ENCODE measurements around the gene AKT3. TPM values are rescaled to one million over a fixed set of nuclear protein-coding genes. Genes with fewer than 3 reads are reported as not detected.

Gene AKT3
- polyA plus RNA-seq, 3 donors, result 0.81 to 1.7 (median 1.4) TPM

DNA sequence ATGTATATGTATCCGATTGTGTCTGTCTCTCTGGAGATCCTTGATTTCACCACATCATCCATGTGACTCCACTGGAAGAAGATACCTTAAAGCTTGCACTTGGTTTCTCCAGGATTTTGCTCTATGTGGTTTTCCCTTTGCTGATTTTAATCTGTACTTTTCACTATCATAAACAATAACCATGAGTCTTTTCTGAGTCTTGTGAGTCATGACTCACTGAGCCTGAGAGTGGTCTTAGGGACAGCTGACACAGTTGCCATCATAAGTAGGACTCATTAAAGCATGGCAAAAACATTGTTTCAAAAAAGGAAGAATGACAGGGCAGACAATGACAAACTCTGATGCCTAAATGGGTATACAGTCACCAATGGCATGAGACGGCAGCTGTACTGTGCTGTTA, 226.2 kb downstream of the AKT3 start:
- DNase-seq, result no peak
- Mint-ChIP-seq H3K4me3 (no peak overlapping the region), H3K27me3 (ENCODE audit: low read depth in 3 of 3) (no peaks in the 10 kb centered on the region), H3K9me3 (peaks cover 12 to 26% (median 16%) of the 10 kb centered on the region in 7 donors), H3K4me1 (no peaks in the 10 kb centered on the region), H3K27ac (no peak overlapping the region), H3K36me3 (peaks cover 30 to 42% of the 10 kb centered on the region in 2 donors)
- Histone ChIP-seq H3K79me2 (ENCODE audit: insufficient read depth, low read length) (no peaks in the 10 kb centered on the region), H3K9ac (ENCODE audit: insufficient read depth, low read length, poor library complexity, severe bottlenecking) (no peak overlapping the region), H3K27ac (ENCODE audit: low read depth in 1 of 2, low read length in 2 of 2) (no peak overlapping the region), H4K20me1 (ENCODE audit: insufficient read depth, low read length) (no peaks in the 10 kb centered on the region), H3K27me3 (ENCODE audit: control insufficient read depth in 2 of 2, insufficient read depth in 2 of 2, low read length in 2 of 2) (no peaks in the 10 kb centered on the region), H3K9me3 (replicated peaks in 1 of 2; ENCODE audit: control insufficient read depth in 1 of 2, insufficient read depth in 1 of 2, low read length in 2 of 2) (peaks cover 12 to 16% of the 10 kb centered on the region in 2 donors), H3K4me2 (replicated peaks; ENCODE audit: extremely low read depth, low read length, poor library complexity, severe bottlenecking) (no peak overlapping the region), H3K4me3 (replicated peaks in 1 of 3; ENCODE audit: low read depth in 2 of 3, low read length in 3 of 3) (no peak overlapping the region), H3K36me3 (replicated peaks in 1 of 2; ENCODE audit: control insufficient read depth in 1 of 2, insufficient read depth in 2 of 2, low read length in 2 of 2) (peaks cover 0 to 53% of the 10 kb centered on the region in 2 donors), H2AFZ (ENCODE audit: insufficient read depth, low read depth, low read length, poor library complexity, severe bottlenecking) (no peak overlapping the region), H3K4me1 (ENCODE audit: control insufficient read depth in 1 of 2, insufficient read depth in 2 of 2, low read length in 2 of 2) (no peaks in the 10 kb centered on the region)
- no CpG with 5 or more reads among the region's 2 CpGs for WGBS (ENCODE audit: insufficient coverage)
- intact Hi-C loops (cut with micrococcal nuclease), result no loop called here
- no peak for TF ChIP-seq CTCF (IDR thresholded peaks at IDR 0.05)

- Histone ChIP-seq H3K4me2 (replicated peaks; ENCODE audit: extremely low read depth, low read length, poor library complexity, severe bottlenecking) (no peak overlapping the region), H4K20me1 (ENCODE audit: insufficient read depth, low read length) (no peaks in the 10 kb centered on the region), H3K27ac (ENCODE audit: low read depth in 1 of 2, low read length in 2 of 2) (no peak overlapping the region), H2AFZ (ENCODE audit: insufficient read depth, low read depth, low read length, poor library complexity, severe bottlenecking) (no peak overlapping the region), H3K79me2 (ENCODE audit: insufficient read depth, low read length) (no peaks in the 10 kb centered on the region), H3K27me3 (ENCODE audit: control insufficient read depth in 2 of 2, insufficient read depth in 2 of 2, low read length in 2 of 2) (no peaks in the 10 kb centered on the region), H3K9me3 (replicated peaks in 1 of 2; ENCODE audit: control insufficient read depth in 1 of 2, insufficient read depth in 1 of 2, low read length in 2 of 2) (peaks cover 12 to 16% of the 10 kb centered on the region in 2 donors), H3K4me1 (ENCODE audit: control insufficient read depth in 1 of 2, insufficient read depth in 2 of 2, low read length in 2 of 2) (no peaks in the 10 kb centered on the region), H3K36me3 (replicated peaks in 1 of 2; ENCODE audit: control insufficient read depth in 1 of 2, insufficient read depth in 2 of 2, low read length in 2 of 2) (peaks cover 0 to 43% of the 10 kb centered on the region in 2 donors), H3K4me3 (replicated peaks in 1 of 3; ENCODE audit: low read depth in 2 of 3, low read length in 3 of 3) (no peak overlapping the region), H3K9ac (ENCODE audit: insufficient read depth, low read length, poor library complexity, severe bottlenecking) (no peak overlapping the region)
- no peak overlapping the region for H3K4me3 Mint-ChIP-seq
- WGBS (ENCODE audit: insufficient coverage), result no CpG with 5 or more reads among the region's 2 CpGs
- H3K36me3 Mint-ChIP-seq, result peaks cover 27 to 33% of the 10 kb centered on the region in 2 donors
- H3K27me3 Mint-ChIP-seq (ENCODE audit: low read depth in 3 of 3), result no peaks in the 10 kb centered on the region
- H3K9me3 Mint-ChIP-seq, result peaks cover 12 to 26% (median 16%) of the 10 kb centered on the region in 7 donors
- no peak for DNase-seq
- intact Hi-C loops (cut with micrococcal nuclease), result no loop called here
- H3K4me1 Mint-ChIP-seq, result no peaks in the 10 kb centered on the region
- TF ChIP-seq CTCF (IDR thresholded peaks at IDR 0.05), result no peak
- no peak overlapping the region for H3K27ac Mint-ChIP-seq
Measured at GRCh38 chr1:243621973-243622372, 228.1 kb downstream of the AKT3 start.

Measured in CD14-positive monocyte (primary cell).